Esophagus muscularis mucosa (tissue), 4 donors: ENCODE results near the gene TEX14. TPM values are rescaled to one million over a fixed set of nuclear protein-coding genes. Genes with fewer than 3 reads are reported as not detected.

Experiments
- DNase-seq: peaks from one replicate; pipeline ENCODE4 v3.0.0-alpha.2; 2017; ENCODE audit errors: extremely low spot score
- H3K27ac ChIP-seq, 4 donors: fragments of 200-600 bp; sonication (generic); replicated peaks in 1 of 4; 1 replicate in 3 of 4; 2 replicates in 1 of 4; pipeline ENCODE4 v1.5.1; 2016 to 2019; ENCODE audit warnings: mild to moderate bottlenecking in 1 of 4
- H3K27me3 ChIP-seq, 4 donors: fragments of 200-600 bp; sonication (generic); one replicate each; pipeline versions ENCODE4 v1.5.1 to v1.6.0; 2016 to 2019
- H3K36me3 ChIP-seq, 4 donors: fragments of 200-600 bp; sonication (generic); one replicate each; pipeline ENCODE4 v1.5.1; 2016 to 2019
- H3K4me1 ChIP-seq, 4 donors: fragments of 200-600 bp; sonication (generic); one replicate each; pipeline ENCODE4 v1.5.1; 2016 to 2019
- H3K4me3 ChIP-seq, 4 donors: fragments of 200-600 bp; sonication (generic); 1 replicate in 2 of 4; 2 replicates in 2 of 4; pipeline ENCODE4 v1.5.1; 2016 to 2019; ENCODE audit warnings: mild to moderate bottlenecking in 4 of 4, moderate library complexity in 1 of 4
- H3K9me3 ChIP-seq, 4 donors: fragments of 200-600 bp; sonication (generic); 1 replicate in 3 of 4; 2 replicates in 1 of 4; pipeline ENCODE4 v1.5.1; 2016 to 2019
- CTCF ChIP-seq, 3 experiments: fragments of 200-600 bp in 2 of 3; fragments of 450-650 bp in 1 of 3; sonication (generic) in 2 of 3; IDR thresholded peaks; one replicate each; pipeline ENCODE4 v1.5.1; 2017 to 2019; ENCODE audit warnings: antibody characterized with exemption in 3 of 3, mild to moderate bottlenecking in 2 of 3, moderate library complexity in 1 of 3
- EP300 ChIP-seq: sonication (generic); formaldehyde crosslinking; IDR thresholded peaks from one replicate; pipeline ENCODE4 v1.6.1; 2017; ENCODE audit warnings: antibody characterized with exemption
- POLR2A ChIP-seq: fragments of 450-650 bp; IDR thresholded peaks from one replicate; pipeline ENCODE4 v1.6.1; 2017; ENCODE audit warnings: antibody characterized with exemption, moderate library complexity, mild to moderate bottlenecking, low read depth
- POLR2AphosphoS5 ChIP-seq, 2 donors: sonication (generic); formaldehyde crosslinking; IDR thresholded peaks; one replicate each; pipeline ENCODE4 v1.6.1; 2017; ENCODE audit warnings: antibody characterized with exemption in 2 of 2
- WGBS: methylation state at CpG from one replicate; pipeline ENCODE4 v1.1.5; 2018; 5-methylcytosine and 5-hydroxymethylcytosine counted together
- intact Hi-C: fragments of 100-400 bp; cut with DNase I; formaldehyde crosslinking; loops from one replicate; pipeline ENCODE4 v1.15.1; 2023
- small RNA-seq, 3 donors: library from RNA; depleted of rRNA; stranded (forward); fragments of <200 nt; gene quantifications; one replicate each; pipeline ENCODE3, GENCODE V24; 2016
- total RNA-seq, 4 donors: library from RNA; depleted of rRNA; stranded (reverse); fragments of >200 nt; gene quantifications; one replicate each; pipeline versions ENCODE4 v1.1.0 to v1.2.1, GENCODE V29; 2016

Gene TEX14
- total RNA-seq, 4 donors from 2014 or later = under 0.01 to 0.19 (median 0.11) TPM

- no peak for TF ChIP-seq POLR2AphosphoS5 (IDR thresholded peaks at IDR 0.05)
Measured at GRCh38 chr17:58513267-58513964, 178.4 kb downstream of the TEX14 start.

DNA sequence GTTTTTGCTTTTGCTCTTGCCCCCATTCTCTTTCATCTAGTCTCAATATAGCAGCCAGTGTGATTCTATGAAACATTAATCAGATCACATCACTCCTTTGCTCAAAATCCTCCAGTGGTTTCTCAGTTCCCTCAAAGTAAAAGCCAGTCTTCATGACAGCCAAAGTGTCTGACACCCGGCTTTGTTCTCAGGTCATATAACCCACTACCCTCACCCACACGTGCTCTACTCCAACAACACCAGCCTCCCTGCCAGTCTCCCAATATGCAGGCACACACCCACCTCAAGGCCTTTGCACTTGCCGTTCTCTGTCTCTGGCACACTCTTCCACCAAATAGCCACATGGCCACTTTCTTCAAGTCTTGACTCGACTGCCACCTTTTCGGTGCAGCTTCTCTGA lies 181.8 kb downstream of the TEX14 start:
- peaks cover 62 to 78% (median 78%) of the 10 kb centered on the region in 4 donors for H3K36me3 ChIP-seq
- no peaks in the 10 kb centered on the region for H3K9me3 ChIP-seq
- no peak for TF ChIP-seq POLR2A
- no peak for TF ChIP-seq POLR2AphosphoS5 (IDR thresholded peaks at IDR 0.05)
- TF ChIP-seq EP300 = no peak
- TF ChIP-seq CTCF (IDR thresholded peaks at IDR 0.05) = no peak
- no peaks in the 10 kb centered on the region for H3K27me3 ChIP-seq
- no peak overlapping the region for H3K4me3 ChIP-seq
- H3K4me1 ChIP-seq = peaks cover 17 to 29% (median 21%) of the 10 kb centered on the region in 4 donors
- DNase-seq = no peak
- intact Hi-C loops = loop anchor here (10.0 kb wide), 2 partner anchors 155 to 645 kb away; partner anchors contain the start of genes PRR11, SKA2 and SUPT4H1
- WGBS = 86% methylated on average over 5 of the region's 5 CpGs
- no peak overlapping the region for H3K27ac ChIP-seq

More at GRCh38 chr17:58513267-58513964, 178.4 kb downstream of the TEX14 start:
- Histone ChIP-seq H3K27ac (peak overlapping the region in 1 of 4 donors; percentile 95), H3K27me3 (no peaks in the 10 kb centered on the region), H3K36me3 (peaks cover 31 to 45% (median 44%) of the 10 kb centered on the region in 4 donors), H3K9me3 (no peaks in the 10 kb centered on the region), H3K4me3 (peak overlapping the region; percentile 67 to 81 (median 73)), H3K4me1 (peaks cover 26 to 52% (median 45%) of the 10 kb centered on the region in 4 donors)
- DNase-seq = no peak
- 34% methylated on average over 14 of the region's 14 CpGs for WGBS
- intact Hi-C loops = loop anchor here (10.0 kb wide), 2 partner anchors 159 to 641 kb away; partner anchors contain the start of genes PRR11, SKA2 and SUPT4H1

- no peak for DNase-seq
- 81% methylated on average over 4 of the region's 10 CpGs for WGBS
- H3K9me3 ChIP-seq = no peaks in the 10 kb centered on the region
- no peak overlapping the region for H3K27ac ChIP-seq
- TF ChIP-seq EP300 = no peak
- TF ChIP-seq CTCF (IDR thresholded peaks at IDR 0.05) = no peak
- no peak for TF ChIP-seq POLR2A
- TF ChIP-seq POLR2AphosphoS5 (IDR thresholded peaks at IDR 0.05) = no peak
- H3K4me1 ChIP-seq = peaks cover 5 to 14% (median 8%) of the 10 kb centered on the region in 4 donors
- H3K4me3 ChIP-seq = no peak overlapping the region
- no peaks in the 10 kb centered on the region for H3K27me3 ChIP-seq
- H3K36me3 ChIP-seq = peaks cover 78 to 94% (median 93%) of the 10 kb centered on the region in 4 donors
- intact Hi-C loops = no loop called here
Measured at GRCh38 chr17:58508341-58509067, 183.3 kb downstream of the TEX14 start.

- H3K36me3 ChIP-seq = peaks cover 91 to 100% (median 100%) of the 10 kb centered on the region in 4 donors
- no peaks in the 10 kb centered on the region for H3K27me3 ChIP-seq
- intact Hi-C loops = no loop called here
Measured at GRCh38 chr17:58507123-58507634, 184.7 kb downstream of the TEX14 start.

More at GRCh38 chr17:58507123-58507634, 184.7 kb downstream of the TEX14 start:
- Histone ChIP-seq H3K9me3 (no peaks in the 10 kb centered on the region), H3K4me3 (no peak overlapping the region), H3K4me1 (peaks cover 0 to 1% (median 0%) of the 10 kb centered on the region in 4 donors), H3K27ac (no peak overlapping the region)
- DNase-seq = no peak
- TF ChIP-seq EP300 = no peak
- no peak for TF ChIP-seq CTCF (IDR thresholded peaks at IDR 0.05)
- TF ChIP-seq POLR2AphosphoS5 (IDR thresholded peaks at IDR 0.05) = no peak
- no peak for TF ChIP-seq POLR2A
- 84% methylated on average over 7 of the region's 13 CpGs for WGBS

Small RNA genes within 50 kb of the gene (small RNA-seq; reads per million reads assigned to genes)
- gene AC011195.1 = 0 reads per million in 3 donors
- 0 reads per million in 3 donors for gene RF00012
- gene RNU1-108P = 0 reads per million in 3 donors
- 0 reads per million in 3 donors for gene RNU1-52P
- gene RNU1-85P = 0 reads per million in 3 donors

Other genes with a start within 250 kb of the TEX14 start
- gene HSF5, start 203.6 kb downstream of the TEX14 start, total RNA-seq = under 1 TPM in 2 of 4 donors, not detected in 2; under 0.01 to 0.13 TPM
- gene MTMR4, start 177.4 kb downstream of the TEX14 start, total RNA-seq = 10 to 100 TPM; 24.4 to 29.9 (median 28.4) TPM
- 10 to 100 TPM; 20.1 to 27.0 (median 21.4) TPM for gene RAD51C, start 557 bp upstream of the TEX14 start, total RNA-seq
- gene PPM1E, start 63.8 kb upstream of the TEX14 start, total RNA-seq = under 1 TPM; 0.42 to 0.91 (median 0.67) TPM